ENCODE measurements around the gene RNF5. TPM values are rescaled to one million over a fixed set of nuclear protein-coding genes. Genes with fewer than 3 reads are reported as not detected.
A peak's percentile ranks its signal among the peaks of the same experiment; 100 is the strongest.

The RNF5 gene
- total and polyA plus RNA-seq, 9 of the 15 experiments (the other 6 are each of a cell fraction or from before 2014, with no cell fraction given) = 62.2 to 245 (median 129) TPM

DNA sequence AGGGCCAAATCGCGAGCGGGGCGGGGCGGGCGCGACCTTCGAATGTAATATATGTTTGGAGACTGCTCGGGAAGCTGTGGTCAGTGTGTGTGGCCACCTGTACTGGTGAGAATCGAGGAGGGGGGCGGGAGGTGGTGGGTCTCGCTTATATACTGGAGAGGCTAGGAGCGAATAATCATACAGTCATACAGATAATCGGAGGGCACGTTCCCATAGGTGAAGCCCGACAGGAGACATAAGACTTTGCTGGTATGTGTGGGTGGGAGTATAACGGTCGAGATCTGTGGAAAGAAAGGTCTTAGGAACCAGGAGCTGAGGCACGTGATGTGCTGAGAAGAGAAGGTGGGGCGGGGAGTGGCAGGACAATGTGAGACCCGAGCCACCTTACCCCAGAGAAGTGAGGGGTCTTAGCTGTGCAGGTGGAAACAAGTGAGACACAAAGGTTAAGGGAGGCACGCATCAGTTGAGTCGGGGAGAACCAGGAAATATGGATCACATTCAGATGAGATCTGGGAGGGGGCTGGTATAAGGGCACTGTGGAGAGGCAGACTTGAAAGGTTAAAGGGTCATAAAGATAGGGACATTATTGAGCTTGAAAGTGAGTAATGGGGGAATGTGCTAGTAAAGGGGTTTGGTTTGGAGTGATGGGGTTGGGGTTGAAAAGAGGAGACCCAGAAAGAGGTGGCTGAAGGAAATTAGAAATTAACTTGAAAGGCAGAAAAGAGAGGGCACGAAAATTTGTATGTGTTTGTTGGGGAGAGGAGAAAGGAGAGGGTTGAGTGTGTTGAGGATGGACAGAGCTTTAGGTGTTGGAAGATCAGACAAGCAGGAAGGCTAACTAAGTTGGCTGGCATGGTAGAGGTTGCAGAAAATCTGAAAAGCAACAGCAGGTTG lies 589 bp downstream of the RNF5 start (continued):
- TF ChIP-seq, protein P1, sequence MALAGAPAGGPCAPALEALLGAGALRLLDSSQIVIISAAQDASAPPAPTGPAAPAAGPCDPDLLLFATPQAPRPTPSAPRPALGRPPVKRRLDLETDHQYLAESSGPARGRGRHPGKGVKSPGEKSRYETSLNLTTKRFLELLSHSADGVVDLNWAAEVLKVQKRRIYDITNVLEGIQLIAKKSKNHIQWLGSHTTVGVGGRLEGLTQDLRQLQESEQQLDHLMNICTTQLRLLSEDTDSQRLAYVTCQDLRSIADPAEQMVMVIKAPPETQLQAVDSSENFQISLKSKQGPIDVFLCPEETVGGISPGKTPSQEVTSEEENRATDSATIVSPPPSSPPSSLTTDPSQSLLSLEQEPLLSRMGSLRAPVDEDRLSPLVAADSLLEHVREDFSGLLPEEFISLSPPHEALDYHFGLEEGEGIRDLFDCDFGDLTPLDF (CRISPR knock-in tag; IDR thresholded peaks at IDR 0.05) = no peak
- TF ChIP-seq SAP30 (IDR thresholded peaks at IDR 0.05; ENCODE audit: borderline replicate concordance, insufficient read depth, low read depth, low read length, poor library complexity, severe bottlenecking) (no peak), KDM1A (IDR thresholded peaks at IDR 0.05) (no peak), TCFL5 (CRISPR knock-in tag; conservative IDR thresholded peaks at IDR 0.05) (no peak), POLR2AphosphoS5 (IDR thresholded peaks at IDR 0.05; ENCODE audit: control insufficient read depth, insufficient read depth, low read depth, low read length) (no peak), KAT7 (CRISPR knock-in tag; IDR thresholded peaks at IDR 0.05; ENCODE audit: borderline replicate concordance) (no peak), ATF1 (CRISPR knock-in tag; IDR thresholded peaks at IDR 0.05) (no peak), ATF1 (tag; IDR thresholded peaks at IDR 0.05) (no peak), NCOA1 (IDR thresholded peaks at IDR 0.05; ENCODE audit: low read depth) (no peak; the same call in 1 of the 2 replicates), RBM22 (IDR thresholded peaks at IDR 0.05; ENCODE audit: low read depth, low read length, poor library complexity, severe bottlenecking) (no peak)
- TF ChIP-seq, protein P2, sequence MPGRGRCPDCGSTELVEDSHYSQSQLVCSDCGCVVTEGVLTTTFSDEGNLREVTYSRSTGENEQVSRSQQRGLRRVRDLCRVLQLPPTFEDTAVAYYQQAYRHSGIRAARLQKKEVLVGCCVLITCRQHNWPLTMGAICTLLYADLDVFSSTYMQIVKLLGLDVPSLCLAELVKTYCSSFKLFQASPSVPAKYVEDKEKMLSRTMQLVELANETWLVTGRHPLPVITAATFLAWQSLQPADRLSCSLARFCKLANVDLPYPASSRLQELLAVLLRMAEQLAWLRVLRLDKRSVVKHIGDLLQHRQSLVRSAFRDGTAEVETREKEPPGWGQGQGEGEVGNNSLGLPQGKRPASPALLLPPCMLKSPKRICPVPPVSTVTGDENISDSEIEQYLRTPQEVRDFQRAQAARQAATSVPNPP (IDR thresholded peaks at IDR 0.05; ENCODE audit: borderline replicate concordance, insufficient read depth, insufficient read length) = no peak
- TF ChIP-seq, protein P3, sequence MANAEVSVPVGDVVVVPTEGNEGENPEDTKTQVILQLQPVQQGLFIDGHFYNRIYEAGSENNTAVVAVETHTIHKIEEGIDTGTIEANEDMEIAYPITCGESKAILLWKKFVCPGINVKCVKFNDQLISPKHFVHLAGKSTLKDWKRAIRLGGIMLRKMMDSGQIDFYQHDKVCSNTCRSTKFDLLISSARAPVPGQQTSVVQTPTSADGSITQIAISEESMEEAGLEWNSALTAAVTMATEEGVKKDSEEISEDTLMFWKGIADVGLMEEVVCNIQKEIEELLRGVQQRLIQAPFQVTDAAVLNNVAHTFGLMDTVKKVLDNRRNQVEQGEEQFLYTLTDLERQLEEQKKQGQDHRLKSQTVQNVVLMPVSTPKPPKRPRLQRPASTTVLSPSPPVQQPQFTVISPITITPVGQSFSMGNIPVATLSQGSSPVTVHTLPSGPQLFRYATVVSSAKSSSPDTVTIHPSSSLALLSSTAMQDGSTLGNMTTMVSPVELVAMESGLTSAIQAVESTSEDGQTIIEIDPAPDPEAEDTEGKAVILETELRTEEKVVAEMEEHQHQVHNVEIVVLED (CRISPR knock-in tag; IDR thresholded peaks at IDR 0.05) = no peak
- TF ChIP-seq, protein P4, sequence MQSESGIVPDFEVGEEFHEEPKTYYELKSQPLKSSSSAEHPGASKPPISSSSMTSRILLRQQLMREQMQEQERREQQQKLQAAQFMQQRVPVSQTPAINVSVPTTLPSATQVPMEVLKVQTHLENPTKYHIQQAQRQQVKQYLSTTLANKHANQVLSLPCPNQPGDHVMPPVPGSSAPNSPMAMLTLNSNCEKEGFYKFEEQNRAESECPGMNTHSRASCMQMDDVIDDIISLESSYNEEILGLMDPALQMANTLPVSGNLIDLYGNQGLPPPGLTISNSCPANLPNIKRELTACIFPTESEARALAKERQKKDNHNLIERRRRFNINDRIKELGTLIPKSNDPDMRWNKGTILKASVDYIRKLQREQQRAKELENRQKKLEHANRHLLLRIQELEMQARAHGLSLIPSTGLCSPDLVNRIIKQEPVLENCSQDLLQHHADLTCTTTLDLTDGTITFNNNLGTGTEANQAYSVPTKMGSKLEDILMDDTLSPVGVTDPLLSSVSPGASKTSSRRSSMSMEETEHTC (IDR thresholded peaks at IDR 0.05) = no peak
- TF ChIP-seq, protein P5, sequence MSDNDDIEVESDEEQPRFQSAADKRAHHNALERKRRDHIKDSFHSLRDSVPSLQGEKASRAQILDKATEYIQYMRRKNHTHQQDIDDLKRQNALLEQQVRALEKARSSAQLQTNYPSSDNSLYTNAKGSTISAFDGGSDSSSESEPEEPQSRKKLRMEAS (CRISPR knock-in tag; IDR thresholded peaks at IDR 0.05) = no peak
- TF ChIP-seq, protein P6, sequence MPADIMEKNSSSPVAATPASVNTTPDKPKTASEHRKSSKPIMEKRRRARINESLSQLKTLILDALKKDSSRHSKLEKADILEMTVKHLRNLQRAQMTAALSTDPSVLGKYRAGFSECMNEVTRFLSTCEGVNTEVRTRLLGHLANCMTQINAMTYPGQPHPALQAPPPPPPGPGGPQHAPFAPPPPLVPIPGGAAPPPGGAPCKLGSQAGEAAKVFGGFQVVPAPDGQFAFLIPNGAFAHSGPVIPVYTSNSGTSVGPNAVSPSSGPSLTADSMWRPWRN (IDR thresholded peaks at IDR 0.05; ENCODE audit: low read depth) = peak; percentile 26; the same call in 1 of the 2 replicates
- TF ChIP-seq, protein P7, sequence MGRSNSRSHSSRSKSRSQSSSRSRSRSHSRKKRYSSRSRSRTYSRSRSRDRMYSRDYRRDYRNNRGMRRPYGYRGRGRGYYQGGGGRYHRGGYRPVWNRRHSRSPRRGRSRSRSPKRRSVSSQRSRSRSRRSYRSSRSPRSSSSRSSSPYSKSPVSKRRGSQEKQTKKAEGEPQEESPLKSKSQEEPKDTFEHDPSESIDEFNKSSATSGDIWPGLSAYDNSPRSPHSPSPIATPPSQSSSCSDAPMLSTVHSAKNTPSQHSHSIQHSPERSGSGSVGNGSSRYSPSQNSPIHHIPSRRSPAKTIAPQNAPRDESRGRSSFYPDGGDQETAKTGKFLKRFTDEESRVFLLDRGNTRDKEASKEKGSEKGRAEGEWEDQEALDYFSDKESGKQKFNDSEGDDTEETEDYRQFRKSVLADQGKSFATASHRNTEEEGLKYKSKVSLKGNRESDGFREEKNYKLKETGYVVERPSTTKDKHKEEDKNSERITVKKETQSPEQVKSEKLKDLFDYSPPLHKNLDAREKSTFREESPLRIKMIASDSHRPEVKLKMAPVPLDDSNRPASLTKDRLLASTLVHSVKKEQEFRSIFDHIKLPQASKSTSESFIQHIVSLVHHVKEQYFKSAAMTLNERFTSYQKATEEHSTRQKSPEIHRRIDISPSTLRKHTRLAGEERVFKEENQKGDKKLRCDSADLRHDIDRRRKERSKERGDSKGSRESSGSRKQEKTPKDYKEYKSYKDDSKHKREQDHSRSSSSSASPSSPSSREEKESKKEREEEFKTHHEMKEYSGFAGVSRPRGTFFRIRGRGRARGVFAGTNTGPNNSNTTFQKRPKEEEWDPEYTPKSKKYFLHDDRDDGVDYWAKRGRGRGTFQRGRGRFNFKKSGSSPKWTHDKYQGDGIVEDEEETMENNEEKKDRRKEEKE (IDR thresholded peaks at IDR 0.05; ENCODE audit: borderline replicate concordance in 1 of 2, control insufficient read depth in 1 of 2, low read depth in 2 of 2, low read length in 1 of 2) = no peak

All from K562 (cell line).